Esophagus (tissue), 2 donors: Measurements from ENCODE around the gene FAM120AOS. TPM values are rescaled to one million over a fixed set of nuclear protein-coding genes. Genes with fewer than 3 reads are reported as not detected.

Source experiments
- H3K27ac ChIP-seq, 2 donors: one replicate each; pipeline ENCODE4 v1.5.1; 2013; ENCODE audit warnings: low read depth in 2 of 2, mild to moderate bottlenecking in 2 of 2, inconsistent platforms in 1 of 2, low read length in 1 of 2, moderate library complexity in 1 of 2
- H3K27me3 ChIP-seq, 2 donors: one replicate each; pipeline ENCODE4 v1.6.1; 2013; ENCODE audit warnings: low read length in 2 of 2, control low read depth in 1 of 2, mild to moderate bottlenecking in 1 of 2; ENCODE audit not compliant: insufficient read depth in 2 of 2, control insufficient read depth in 1 of 2
- H3K36me3 ChIP-seq, 2 donors: one replicate each; pipeline ENCODE4 v1.6.1; 2013; ENCODE audit warnings: low read length in 1 of 2; ENCODE audit not compliant: control insufficient read depth in 2 of 2, insufficient read depth in 2 of 2
- H3K4me1 ChIP-seq, 2 donors: one replicate each; pipeline ENCODE4 v1.6.1; 2013; ENCODE audit warnings: low read length in 1 of 2; ENCODE audit not compliant: control insufficient read depth in 2 of 2, insufficient read depth in 2 of 2
- H3K4me3 ChIP-seq, 2 donors: one replicate each; pipeline ENCODE4 v1.5.1; 2013; ENCODE audit warnings: low read length in 2 of 2, mild to moderate bottlenecking in 2 of 2, low read depth in 1 of 2, moderate library complexity in 1 of 2
- H3K9me3 ChIP-seq, 2 donors: one replicate each; pipeline ENCODE4 v1.6.1; 2013; ENCODE audit warnings: mild to moderate bottlenecking in 2 of 2, low read depth in 1 of 2, low read length in 1 of 2, moderate library complexity in 1 of 2; ENCODE audit not compliant: control insufficient read depth in 2 of 2, insufficient read depth in 1 of 2
- WGBS, 2 donors: extraction: QIAGEN DNeasy Blood & Tissue Kit; methylation state at CpG; one replicate each; pipeline ENCODE4 v1.1.7; 2013; 5-methylcytosine and 5-hydroxymethylcytosine counted together
- polyA plus RNA-seq, 2 donors: library from polyadenylated mRNA; stranded (reverse); fragments of 200-250 nt; gene quantifications; one replicate each; pipeline ENCODE4 v1.2.3, GENCODE V29; 2013
- donor health status: healthy with polysubstance abuse.
- donor health status: Bipolar disorder and iron deficiency.

Gene FAM120AOS
- polyA plus RNA-seq, 2 donors = 19.6 to 23.7 TPM

DNA sequence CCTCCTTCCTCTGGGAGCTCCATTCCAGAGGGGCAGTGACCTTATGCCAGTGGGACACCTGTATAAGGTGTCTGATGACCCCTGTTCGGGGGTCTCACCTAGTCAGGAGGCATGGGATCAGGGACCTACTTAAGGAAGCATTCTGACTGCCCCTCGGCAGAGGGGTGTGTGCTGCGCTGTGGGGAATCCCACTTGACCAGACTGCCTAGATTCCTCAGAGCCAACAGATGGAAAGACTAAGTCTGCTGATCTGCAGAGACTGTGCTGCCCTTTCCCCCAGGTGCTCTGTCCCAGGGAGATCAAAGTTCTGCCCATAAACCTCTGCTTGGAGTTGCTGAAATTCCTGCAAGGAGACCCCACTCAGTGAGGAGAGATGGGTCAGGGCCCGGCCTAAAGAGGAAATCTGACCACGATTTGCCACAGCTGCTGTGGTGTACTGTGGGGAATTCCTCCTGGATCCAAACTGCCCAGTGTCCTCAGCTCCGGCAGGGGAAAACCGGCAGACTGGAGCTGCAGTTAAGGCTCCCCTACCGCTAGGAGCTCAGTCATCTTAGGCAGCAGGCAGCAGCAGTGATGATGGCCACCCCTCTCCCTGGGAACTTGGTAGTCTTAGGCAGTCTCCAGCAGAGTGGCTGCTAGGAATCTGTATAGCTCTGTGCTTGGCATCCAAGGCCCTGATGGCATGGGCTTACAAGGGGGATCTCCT lies 36.7 kb downstream of the FAM120AOS start:
- Histone ChIP-seq H3K36me3 (no peaks in the 10 kb centered on the region), H3K4me1 (no peaks in the 10 kb centered on the region), H3K9me3 (peaks cover 0 to 16% of the 10 kb centered on the region in 2 donors), H3K27me3 (no peaks in the 10 kb centered on the region), H3K27ac (no peak overlapping the region), H3K4me3 (no peak overlapping the region)
- WGBS, 2 donors = 86 to 88% methylated on average over 8 of the region's 8 CpGs

DNA sequence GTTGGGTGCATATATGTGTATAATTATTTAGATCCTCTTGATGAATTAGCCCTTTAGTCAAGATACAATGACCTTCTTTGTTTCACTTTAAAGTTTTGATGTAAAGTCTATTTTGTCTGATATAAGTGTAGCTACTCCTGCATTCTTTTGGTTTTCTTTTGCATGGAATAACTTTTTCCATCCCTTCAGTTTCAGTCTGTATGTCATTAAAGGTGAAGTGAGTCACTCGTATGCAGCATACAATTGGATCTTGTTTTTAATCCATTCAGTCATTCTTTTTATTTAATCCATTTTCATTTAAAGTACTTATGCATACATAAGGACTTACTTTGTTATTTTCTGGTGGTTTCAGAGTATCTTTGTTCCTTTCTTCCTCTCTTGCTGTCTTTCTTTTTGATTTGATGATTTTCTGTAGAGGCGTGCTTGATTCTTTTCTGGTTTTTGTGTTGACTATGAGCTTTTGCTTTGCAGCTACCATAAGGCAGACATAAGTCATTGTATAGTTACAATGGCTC lies 38.1 kb downstream of the FAM120AOS start:
- H3K36me3 ChIP-seq = no peaks in the 10 kb centered on the region
- no peak overlapping the region for H3K4me3 ChIP-seq
- H3K27me3 ChIP-seq = no peaks in the 10 kb centered on the region
- WGBS, 2 donors = 64 to 72% methylated on average over 2 of the region's 2 CpGs
- no peak overlapping the region for H3K27ac ChIP-seq
- peaks cover 0 to 15% of the 10 kb centered on the region in 2 donors for H3K9me3 ChIP-seq
- H3K4me1 ChIP-seq = no peaks in the 10 kb centered on the region

DNA sequence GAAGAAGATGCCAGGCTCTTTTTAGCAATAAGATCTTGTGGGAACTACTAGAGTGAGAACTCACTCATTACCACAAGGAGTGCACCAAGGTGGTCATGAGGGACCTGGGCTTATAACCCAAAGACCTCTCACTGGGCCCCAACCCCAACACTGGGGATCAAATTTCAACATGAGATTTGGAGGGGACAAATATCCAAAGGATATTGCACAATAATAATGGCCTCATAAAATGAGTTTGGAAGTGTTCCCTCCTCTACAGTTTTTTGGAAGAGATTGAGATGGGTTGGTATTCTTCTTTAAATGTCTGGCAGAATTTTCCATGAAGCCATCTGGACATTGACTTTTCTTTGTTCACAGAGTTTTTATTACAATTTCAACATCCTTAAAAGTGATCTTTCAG lies 39.9 kb downstream of the FAM120AOS start:
- H3K36me3 ChIP-seq = no peaks in the 10 kb centered on the region
- peaks cover 0 to 7% of the 10 kb centered on the region in 2 donors for H3K9me3 ChIP-seq
- no peak overlapping the region for H3K4me3 ChIP-seq
- H3K4me1 ChIP-seq = no peaks in the 10 kb centered on the region
- no peaks in the 10 kb centered on the region for H3K27me3 ChIP-seq
- no peak overlapping the region for H3K27ac ChIP-seq

DNA sequence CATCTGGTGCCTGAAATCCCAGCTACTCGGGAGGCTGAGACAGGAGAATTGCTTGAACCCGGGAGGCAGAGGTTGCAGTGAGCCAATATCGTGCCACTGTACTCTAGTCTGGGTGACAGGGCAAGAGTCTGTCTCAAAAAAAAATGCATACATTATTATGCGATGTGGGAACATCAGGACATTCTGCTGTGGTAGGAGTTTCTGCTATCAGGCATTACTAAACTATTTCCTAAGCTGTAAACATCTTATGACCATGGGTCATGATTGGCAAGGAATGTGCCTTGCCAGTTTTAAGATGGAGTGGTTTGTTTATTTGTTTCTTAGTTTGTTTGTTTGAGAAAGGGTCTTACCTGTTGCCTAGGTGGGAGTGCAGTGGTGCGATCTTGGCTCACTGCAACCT lies 47.0 kb downstream of the FAM120AOS start:
- 92 to 94% methylated on average over 5 of the region's 5 CpGs for WGBS, 2 donors
- Histone ChIP-seq H3K9me3 (no peaks in the 10 kb centered on the region), H3K4me1 (no peaks in the 10 kb centered on the region), H3K4me3 (no peak overlapping the region), H3K27ac (no peak overlapping the region), H3K27me3 (peaks cover 0 to 4% of the 10 kb centered on the region in 2 donors), H3K36me3 (no peaks in the 10 kb centered on the region)

DNA sequence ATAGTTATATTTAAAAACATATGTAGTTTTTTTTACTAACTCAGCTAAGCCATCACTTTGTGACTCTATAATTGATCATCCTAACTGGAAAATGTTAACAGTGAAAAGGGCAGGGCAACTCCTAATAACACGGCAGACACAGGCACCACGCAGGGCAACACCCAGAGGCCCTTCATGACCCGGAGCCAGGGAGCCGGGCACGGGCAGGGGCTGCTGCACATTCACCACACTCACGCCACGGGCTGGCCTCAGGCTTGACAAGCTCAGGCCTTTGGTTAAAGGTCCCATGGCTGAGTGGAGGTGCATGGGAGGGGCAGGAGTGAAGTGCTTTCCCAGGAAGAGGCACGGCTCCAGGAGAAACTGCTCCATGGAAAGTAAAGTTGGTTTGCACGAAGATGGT lies 54.9 kb downstream of the FAM120AOS start:
- Histone ChIP-seq H3K27ac (no peak overlapping the region), H3K4me3 (no peak overlapping the region), H3K4me1 (no peaks in the 10 kb centered on the region), H3K36me3 (no peaks in the 10 kb centered on the region), H3K27me3 (no peaks in the 10 kb centered on the region), H3K9me3 (no peaks in the 10 kb centered on the region)
- WGBS, 2 donors = 81 to 88% methylated on average over 9 of the region's 9 CpGs

DNA sequence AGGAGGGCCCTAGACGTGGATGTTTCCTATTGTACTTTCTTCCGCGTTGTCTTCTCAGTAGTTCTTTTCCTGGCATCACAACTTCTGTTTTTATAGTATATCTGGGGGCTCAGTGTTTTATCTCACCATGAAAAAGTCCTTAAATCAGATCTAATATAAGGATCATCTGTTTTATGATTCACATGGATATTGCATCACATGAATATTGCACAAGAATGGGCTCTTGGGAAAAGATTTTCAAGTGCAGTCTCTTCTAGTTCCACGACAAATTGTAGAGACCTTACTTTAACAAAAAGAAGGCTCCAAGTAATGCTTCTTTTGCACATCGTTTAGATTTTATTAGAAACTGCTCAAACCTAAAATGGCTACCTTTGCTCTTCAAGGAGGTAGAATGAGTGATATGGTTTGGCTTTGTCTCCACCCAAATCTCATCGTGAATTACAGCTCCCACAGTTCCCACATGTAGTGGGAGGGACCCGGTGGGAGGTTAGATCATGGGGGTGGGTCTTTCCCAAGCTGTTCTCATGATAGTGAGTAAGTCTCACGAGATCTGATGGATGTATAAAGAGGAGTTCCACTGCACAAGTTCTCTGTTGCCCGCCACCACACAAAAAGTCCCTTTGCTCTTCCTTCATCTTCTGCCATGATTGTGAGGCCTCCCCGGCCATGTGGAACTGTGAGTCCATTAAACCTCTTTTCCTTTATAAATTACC lies 55.6 kb downstream of the FAM120AOS start:
- 71 to 73% methylated on average over 10 of the region's 10 CpGs for WGBS, 2 donors
- Histone ChIP-seq H3K4me1 (no peaks in the 10 kb centered on the region), H3K9me3 (no peaks in the 10 kb centered on the region), H3K4me3 (no peak overlapping the region), H3K36me3 (no peaks in the 10 kb centered on the region), H3K27me3 (no peaks in the 10 kb centered on the region), H3K27ac (no peak overlapping the region)

Other genes with a start within 250 kb of the FAM120AOS start
- gene FAM120A, start 1.9 kb downstream of the FAM120AOS start, polyA plus RNA-seq = 10 to 100 TPM; 31.3 to 32.1 TPM
- 10 to 100 TPM; 11.7 to 17.9 TPM for gene PHF2, start 123.0 kb upstream of the FAM120AOS start, polyA plus RNA-seq